WTC11 (cell line): Measurements from ENCODE around the gene SLC25A19. TPM values are rescaled to one million over a fixed set of nuclear protein-coding genes. Genes with fewer than 3 reads are reported as not detected.

Experiments used
- ATAC-seq: fragments of 200-7000 bp; cut with Tn5 transposase; 2 replicates; pipeline ENCODE4 v1.10.0; 2021; ENCODE audit warnings: mild to moderate bottlenecking, moderate library complexity
- CTCF ChIA-PET: fragments of 300-600 bp; sonication (Branson Sonifier 250); formaldehyde crosslinking; loops from one replicate; lab custom pipeline; 2021; ENCODE audit warnings: antibody characterized with exemption; lab: Charles Lee
- POLR2A ChIA-PET: fragments of 350-600 bp; sonication (Branson Sonifier 250); formaldehyde crosslinking; loops from one replicate; lab custom pipeline; 2021; ENCODE audit warnings: antibody characterized with exemption; lab: Charles Lee
- DNase-seq: peaks from one replicate; pipeline ENCODE4 v3.0.0; 2021; ENCODE audit warnings: low spot score
- H3K27ac Mint-ChIP-seq: 2 replicates; pipeline ENCODE4 v1.8.0; 2021; ENCODE audit warnings: mixed read lengths
- H3K27me3 Mint-ChIP-seq: 2 replicates; pipeline ENCODE4 v1.8.0; 2021; ENCODE audit warnings: low read depth, mild to moderate bottlenecking, moderate library complexity, mixed read lengths
- H3K36me3 Mint-ChIP-seq: 2 replicates; pipeline ENCODE4 v1.8.0; 2021; ENCODE audit warnings: mixed read lengths
- H3K4me1 Mint-ChIP-seq: 2 replicates; pipeline ENCODE4 v1.8.0; 2022; ENCODE audit warnings: mixed read lengths
- H3K4me3 Mint-ChIP-seq: 2 replicates; pipeline ENCODE4 v1.8.0; 2021; ENCODE audit warnings: mild to moderate bottlenecking, moderate library complexity, mixed read lengths
- H3K9me3 Mint-ChIP-seq: 2 replicates; pipeline ENCODE4 v1.8.0; 2021; ENCODE audit warnings: mixed read lengths
- AR ChIP-seq: fragments of 250-450 bp; sonication (Bioruptor Pico); IDR thresholded peaks from 2 replicates; pipeline ENCODE4 v1.9.0; 2021; ENCODE audit warnings: mild to moderate bottlenecking
- ATF1 ChIP-seq: sonication (generic); formaldehyde crosslinking; IDR thresholded peaks from 2 replicates; pipeline ENCODE4 v1.8.1; 2023; ENCODE audit warnings: mild to moderate bottlenecking, moderate library complexity, missing genetic modification reagents
- ATF3 ChIP-seq: sonication (generic); formaldehyde crosslinking; conservative IDR thresholded peaks from 2 replicates; pipeline ENCODE4 v1.8.1; 2022; ENCODE audit warnings: mild to moderate bottlenecking, missing genetic modification reagents
- CREM ChIP-seq: sonication (generic); formaldehyde crosslinking; IDR thresholded peaks from 2 replicates; pipeline ENCODE4 v1.8.1; 2022; ENCODE audit warnings: mild to moderate bottlenecking, missing genetic modification reagents, moderate library complexity
- E2F1 ChIP-seq: sonication (generic); formaldehyde crosslinking; IDR thresholded peaks from 2 replicates; pipeline ENCODE4 v1.8.0; 2022; ENCODE audit warnings: mild to moderate bottlenecking, missing genetic modification reagents
- E2F5 ChIP-seq: sonication (generic); formaldehyde crosslinking; IDR thresholded peaks from 2 replicates; pipeline ENCODE4 v1.8.1; 2022; ENCODE audit warnings: mild to moderate bottlenecking, moderate library complexity, missing genetic modification reagents
- EMX1 ChIP-seq: fragments of 250-450 bp; sonication (Bioruptor Pico); IDR thresholded peaks from 2 replicates; pipeline ENCODE4 v1.8.0; 2021; ENCODE audit warnings: mild to moderate bottlenecking
- FOXK1 ChIP-seq: sonication (generic); formaldehyde crosslinking; IDR thresholded peaks from 2 replicates; pipeline ENCODE4 v1.8.0; 2022; ENCODE audit warnings: mild to moderate bottlenecking, moderate library complexity, missing genetic modification reagents
- GABPB1 ChIP-seq: sonication (generic); formaldehyde crosslinking; IDR thresholded peaks from 2 replicates; pipeline ENCODE4 v1.8.1; 2023; ENCODE audit warnings: mild to moderate bottlenecking, missing genetic modification reagents
- HMGXB4 ChIP-seq: sonication (generic); formaldehyde crosslinking; IDR thresholded peaks from 2 replicates; pipeline ENCODE4 v1.8.1; 2023; ENCODE audit warnings: mild to moderate bottlenecking, moderate library complexity, missing genetic modification reagents
- IRF1 ChIP-seq: sonication (generic); formaldehyde crosslinking; IDR thresholded peaks from 2 replicates; pipeline ENCODE4 v1.8.0; 2023; ENCODE audit warnings: missing genetic modification reagents
- MAX ChIP-seq: sonication (generic); formaldehyde crosslinking; IDR thresholded peaks from 2 replicates; pipeline ENCODE4 v1.8.0; 2022; ENCODE audit warnings: mild to moderate bottlenecking, missing genetic modification reagents
- NFATC4 ChIP-seq: fragments of 250-450 bp; sonication (Bioruptor Pico); IDR thresholded peaks from 2 replicates; pipeline ENCODE4 v1.9.0; 2021; ENCODE audit warnings: mild to moderate bottlenecking
- NFYB ChIP-seq: sonication (generic); formaldehyde crosslinking; conservative IDR thresholded peaks from 2 replicates; pipeline ENCODE4 v1.8.0; 2022; ENCODE audit warnings: low read depth, missing genetic modification reagents
- NR2C2 ChIP-seq: sonication (generic); formaldehyde crosslinking; IDR thresholded peaks from 2 replicates; pipeline ENCODE4 v1.8.0; 2022; ENCODE audit warnings: mild to moderate bottlenecking, missing genetic modification reagents
- PRRX2 ChIP-seq: fragments of 250-450 bp; sonication (Bioruptor Pico); IDR thresholded peaks from 2 replicates; pipeline ENCODE4 v1.8.0; 2021; ENCODE audit warnings: mild to moderate bottlenecking
- RORB ChIP-seq: fragments of 250-450 bp; sonication (Bioruptor Pico); IDR thresholded peaks from 2 replicates; pipeline ENCODE4 v1.9.0; 2021; ENCODE audit warnings: mild to moderate bottlenecking
- SMAD3 ChIP-seq: sonication (generic); formaldehyde crosslinking; IDR thresholded peaks from 2 replicates; pipeline ENCODE4 v1.8.0; 2022; ENCODE audit warnings: missing genetic modification reagents, mild to moderate bottlenecking, borderline replicate concordance
- SOX15 ChIP-seq: fragments of 250-450 bp; sonication (Bioruptor Pico); IDR thresholded peaks from 2 replicates; pipeline ENCODE4 v1.9.0; 2021; ENCODE audit warnings: mild to moderate bottlenecking
- ZNF423 ChIP-seq: fragments of 250-450 bp; sonication (Bioruptor Pico); IDR thresholded peaks from 2 replicates; pipeline ENCODE4 v2.1.2; 2022; ENCODE audit warnings: mild to moderate bottlenecking, moderate library complexity
- ZNF425 ChIP-seq: fragments of 250-450 bp; sonication (Bioruptor Pico); conservative IDR thresholded peaks from 2 replicates; pipeline ENCODE4 v1.9.0; 2021; ENCODE audit warnings: mild to moderate bottlenecking
- ZNF512 ChIP-seq: sonication (generic); formaldehyde crosslinking; IDR thresholded peaks from 2 replicates; pipeline ENCODE4 v1.8.1; 2022; ENCODE audit warnings: missing genetic modification reagents, borderline replicate concordance
- ZNF671 ChIP-seq: fragments of 250-450 bp; sonication (Bioruptor Pico); IDR thresholded peaks from 2 replicates; pipeline ENCODE4 v1.8.0; 2021; ENCODE audit warnings: mild to moderate bottlenecking
- total RNA-seq: library from RNA; stranded (reverse); gene quantifications from 3 replicates; pipeline ENCODE4 v1.2.3, GENCODE V29; 2021

The SLC25A19 gene
- total RNA-seq, 1 experiment from 2014 or later: 27.7 TPM

GRCh38 chr17:75265614-75266315 lies 23.5 kb downstream of the SLC25A19 start (continued):
- TF ChIP-seq ZNF671 (no peak), FOXK1 (CRISPR knock-in tag) (no peak), IRF1 (no peak), ZNF512 (CRISPR knock-in tag) (no peak), AR (CRISPR knock-in tag) (no peak), SMAD3 (no peak), GABPB1 (CRISPR knock-in tag) (no peak), ZNF423 (CRISPR knock-in tag) (no peak), CREM (CRISPR knock-in tag) (no peak)
- TF ChIP-seq, all 79 proteins: peak for 0

GRCh38 chr17:75263055-75263454 lies 26.2 kb downstream of the SLC25A19 start:
- Mint-ChIP-seq H3K27me3 (no peaks in the 10 kb centered on the region), H3K4me1 (peaks cover 32% of the 10 kb centered on the region), H3K9me3 (no peaks in the 10 kb centered on the region), H3K4me3 (peak overlapping the region; percentile 98), H3K36me3 (peaks cover 40% of the 10 kb centered on the region), H3K27ac (peak overlapping the region; percentile 100; the same call in 1 of the 2 replicates)
- no peak for DNase-seq
- TF ChIP-seq RORB (CRISPR knock-in tag) (no peak), SOX15 (CRISPR knock-in tag) (no peak), IRF1 (no peak), ZNF425 (CRISPR knock-in tag) (no peak), NFYB (CRISPR knock-in tag) (no peak), EMX1 (no peak), E2F1 (no peak), E2F5 (CRISPR knock-in tag) (no peak), ZNF423 (CRISPR knock-in tag) (no peak), PRRX2 (CRISPR knock-in tag) (no peak), ZNF671 (no peak), NFATC4 (CRISPR knock-in tag) (no peak), ATF3 (CRISPR knock-in tag) (no peak), NR2C2 (CRISPR knock-in tag) (no peak), HMGXB4 (no peak), ATF1 (CRISPR knock-in tag) (no peak), MAX (CRISPR knock-in tag) (no peak)
- POLR2A ChIA-PET: interaction anchor here (0.5 to 2.2 kb wide), 2 partner anchors 26 to 167 kb away, joined by 7 to 10 read pairs; partner anchors contain the start of gene SLC25A19
- CTCF ChIA-PET: interaction anchor here (0.7 to 4.8 kb wide), 6 partner anchors 8 to 205 kb away, joined by 3 to 96 read pairs (median 14); partner anchors contain the start of genes MIF4GD and SLC25A19
- ATAC-seq: no peak
